Stomach (tissue), 4 donors: ENCODE data around the gene NEDD4L.

Experiments
- CTCF ChIP-seq, 7 experiments: fragments of 450-650 bp in 4 of 7; fragments of 200-600 bp in 3 of 7; sonication (generic) in 3 of 7; IDR thresholded peaks; one replicate each; pipeline ENCODE4 v1.5.1; 2016 to 2019; ENCODE audit warnings: antibody characterized with exemption in 7 of 7, control low read depth in 2 of 7, mild to moderate bottlenecking in 1 of 7
- POLR2A ChIP-seq, 4 donors: fragments of 450-650 bp; IDR thresholded peaks; one replicate each; pipeline ENCODE4 v1.6.1; 2016; ENCODE audit warnings: antibody characterized with exemption in 4 of 4, control low read depth in 2 of 4, mild to moderate bottlenecking in 1 of 4, moderate library complexity in 1 of 4
- POLR2AphosphoS5 ChIP-seq, 3 donors: sonication (generic); formaldehyde crosslinking; IDR thresholded peaks; one replicate each; pipeline ENCODE4 v1.6.1; 2016; ENCODE audit warnings: antibody characterized with exemption in 3 of 3

- TF ChIP-seq CTCF (IDR thresholded peaks at IDR 0.05) (no peak), POLR2A (IDR thresholded peaks at IDR 0.05) (no peak), POLR2AphosphoS5 (IDR thresholded peaks at IDR 0.05) (peak in 2 of 3 donors; percentile 25 to 39)
These were observed 105.0 kb downstream of the NEDD4L start for GRCh38 chr18:58148954-58149471.
